ENCODE measurements around the gene SNX30.

DNA sequence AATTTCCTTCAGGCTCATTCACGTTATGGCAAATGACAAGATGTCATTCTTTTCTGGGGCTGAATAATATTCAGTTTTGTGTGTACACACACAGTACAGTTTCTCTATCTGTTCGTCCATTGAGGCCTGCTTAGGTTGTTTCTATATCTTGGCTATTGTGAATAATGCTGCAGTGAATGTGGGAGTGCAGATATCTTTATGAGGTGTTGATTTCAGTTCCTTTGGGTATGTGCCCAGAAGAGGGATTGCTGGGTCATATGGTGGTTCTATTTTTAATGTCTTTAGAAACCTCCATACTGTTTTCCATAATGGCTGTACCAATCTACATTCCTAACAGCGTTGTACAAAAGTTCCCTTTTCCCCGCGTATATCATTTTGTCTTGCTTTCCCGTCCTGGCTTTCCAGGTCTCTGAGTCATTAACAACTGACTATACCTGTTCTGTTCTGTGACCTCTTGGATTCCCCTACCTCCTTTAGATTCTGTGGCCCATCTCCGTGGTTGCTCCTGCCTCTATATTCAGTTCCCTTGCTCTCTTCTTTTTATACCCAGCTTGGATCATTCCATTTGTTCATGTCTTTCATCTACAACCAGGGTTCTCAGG lies 6.8 kb downstream of the SNX30 start:
- TF ChIP-seq, protein P1, sequence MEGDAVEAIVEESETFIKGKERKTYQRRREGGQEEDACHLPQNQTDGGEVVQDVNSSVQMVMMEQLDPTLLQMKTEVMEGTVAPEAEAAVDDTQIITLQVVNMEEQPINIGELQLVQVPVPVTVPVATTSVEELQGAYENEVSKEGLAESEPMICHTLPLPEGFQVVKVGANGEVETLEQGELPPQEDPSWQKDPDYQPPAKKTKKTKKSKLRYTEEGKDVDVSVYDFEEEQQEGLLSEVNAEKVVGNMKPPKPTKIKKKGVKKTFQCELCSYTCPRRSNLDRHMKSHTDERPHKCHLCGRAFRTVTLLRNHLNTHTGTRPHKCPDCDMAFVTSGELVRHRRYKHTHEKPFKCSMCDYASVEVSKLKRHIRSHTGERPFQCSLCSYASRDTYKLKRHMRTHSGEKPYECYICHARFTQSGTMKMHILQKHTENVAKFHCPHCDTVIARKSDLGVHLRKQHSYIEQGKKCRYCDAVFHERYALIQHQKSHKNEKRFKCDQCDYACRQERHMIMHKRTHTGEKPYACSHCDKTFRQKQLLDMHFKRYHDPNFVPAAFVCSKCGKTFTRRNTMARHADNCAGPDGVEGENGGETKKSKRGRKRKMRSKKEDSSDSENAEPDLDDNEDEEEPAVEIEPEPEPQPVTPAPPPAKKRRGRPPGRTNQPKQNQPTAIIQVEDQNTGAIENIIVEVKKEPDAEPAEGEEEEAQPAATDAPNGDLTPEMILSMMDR (IDR thresholded peaks at IDR 0.05): no peak
- TF ChIP-seq POLR2A (IDR thresholded peaks at IDR 0.05): no peak
- TF ChIP-seq POLR2AphosphoS5 (IDR thresholded peaks at IDR 0.05): no peak

All from prostate gland (tissue), 2 donors.